Measurements from ENCODE around the gene NPLOC4.
"Not testable (repeated sequence)": the region's sequence is repeated elsewhere in the genome, so short reads cannot be mapped to it uniquely, and the experiment has no call there.

Gene NPLOC4

GRCh38 chr17:81589612-81590011 is 47.3 kb downstream of the NPLOC4 start:
- DNase-seq: no peak

- no peak for DNase-seq
Observed at GRCh38 chr17:81586096-81586495, 50.8 kb downstream of the NPLOC4 start.

GRCh38 chr17:81584771-81585170 is 52.1 kb downstream of the NPLOC4 start:
- not testable (repeated sequence) for DNase-seq

GRCh38 chr17:81583589-81584342 is 53.1 kb downstream of the NPLOC4 start:
- DNase-seq: no peak

GRCh38 chr17:81582749-81583148 is 54.2 kb downstream of the NPLOC4 start:
- DNase-seq: no peak

GRCh38 chr17:81582341-81582740 is 54.6 kb downstream of the NPLOC4 start:
- no peak for DNase-seq

GRCh38 chr17:81581758-81582157 is 55.2 kb downstream of the NPLOC4 start:
- DNase-seq: no peak

GRCh38 chr17:81580481-81580880 is 56.4 kb downstream of the NPLOC4 start:
- no peak for DNase-seq

GRCh38 chr17:81579821-81580321 is 57.0 kb downstream of the NPLOC4 start:
- DNase-seq: no peak

- no peak for DNase-seq
Observed at GRCh38 chr17:81579298-81579697, 57.6 kb downstream of the NPLOC4 start.

- DNase-seq: no peak
Observed at GRCh38 chr17:81578561-81579225, 58.2 kb downstream of the NPLOC4 start.

- DNase-seq: no peak
Observed at GRCh38 chr17:81578038-81578441, 58.9 kb downstream of the NPLOC4 start.

GRCh38 chr17:81577278-81578000 is 59.5 kb downstream of the NPLOC4 start:
- DNase-seq: no peak

GRCh38 chr17:81576621-81577277 is 60.2 kb downstream of the NPLOC4 start:
- DNase-seq: no peak

GRCh38 chr17:81575836-81576235 is 61.1 kb downstream of the NPLOC4 start:
- DNase-seq: no peak

GRCh38 chr17:81574643-81574956 is 62.3 kb downstream of the NPLOC4 start:
- no peak for DNase-seq

- no peak for DNase-seq
Observed at GRCh38 chr17:81573794-81574642, 62.9 kb downstream of the NPLOC4 start.

GRCh38 chr17:81572563-81573168 is 64.2 kb downstream of the NPLOC4 start:
- no peak for DNase-seq

GRCh38 chr17:81570964-81571363 is 65.9 kb downstream of the NPLOC4 start:
- DNase-seq: no peak

GRCh38 chr17:81569986-81570514 is 66.9 kb downstream of the NPLOC4 start:
- DNase-seq: no peak

- no peak for DNase-seq
Observed at GRCh38 chr17:81568416-81568815, 68.5 kb downstream of the NPLOC4 start.
